Upper lobe of left lung (tissue), 6 donors: ENCODE results near the gene RELL1. TPM values are rescaled to one million over a fixed set of nuclear protein-coding genes. Genes with fewer than 3 reads are reported as not detected.

Source experiments
- ATAC-seq, 2 donors: fragments of 200-7000 bp; cut with Tn5 transposase; one replicate each; pipeline ENCODE4 v1.9.1; 2022; ENCODE audit warnings: mild to moderate bottlenecking in 2 of 2, moderate library complexity in 2 of 2; ENCODE audit not compliant: low FRiP score in 2 of 2
- DNase-seq, 2 donors: peaks; one replicate each; pipeline ENCODE4 v3.0.0-alpha.2; 2019 to 2020
- H3K27ac ChIP-seq, 4 donors: fragments of 200-600 bp; sonication (generic); one replicate each; pipeline ENCODE4 v1.5.1; 2016 to 2019
- H3K27me3 ChIP-seq, 4 donors: fragments of 200-600 bp; sonication (generic); one replicate each; pipeline ENCODE4 v1.5.1; 2017 to 2019
- H3K36me3 ChIP-seq, 4 donors: fragments of 200-600 bp; sonication (generic); one replicate each; pipeline ENCODE4 v1.5.1; 2016 to 2019
- H3K4me1 ChIP-seq, 4 donors: fragments of 200-600 bp; sonication (generic); one replicate each; pipeline ENCODE4 v1.5.1; 2018 to 2019
- H3K4me3 ChIP-seq, 4 donors: fragments of 200-600 bp; sonication (generic); one replicate each; pipeline ENCODE4 v1.5.1; 2017 to 2019; ENCODE audit warnings: mild to moderate bottlenecking in 2 of 4, moderate library complexity in 1 of 4
- H3K9me3 ChIP-seq, 4 donors: fragments of 200-600 bp; sonication (generic); one replicate each; pipeline ENCODE4 v1.5.1; 2018 to 2019
- EP300 ChIP-seq, 4 donors: sonication (generic); formaldehyde crosslinking; IDR thresholded peaks; one replicate each; pipeline ENCODE4 v1.5.1; 2017; ENCODE audit warnings: antibody characterized with exemption in 4 of 4, control low read depth in 2 of 4
- POLR2A ChIP-seq, 4 donors: fragments of 450-650 bp; IDR thresholded peaks; one replicate each; pipeline ENCODE4 v1.5.1; 2016 to 2017; ENCODE audit warnings: antibody characterized with exemption in 4 of 4, mild to moderate bottlenecking in 2 of 4
- POLR2AphosphoS5 ChIP-seq, 2 donors: sonication (generic); formaldehyde crosslinking; IDR thresholded peaks; one replicate each; pipeline ENCODE4 v1.5.1; 2017; ENCODE audit warnings: antibody characterized with exemption in 2 of 2
- WGBS, 2 donors: methylation state at CpG; one replicate each; pipeline ENCODE4 v1.1.5; 2017 to 2018; 5-methylcytosine and 5-hydroxymethylcytosine counted together
- total RNA-seq, 6 donors: library from RNA; depleted of rRNA in 4 of 6; stranded (reverse); fragments of >200 nt in 4 of 6; gene quantifications; one replicate each; pipeline versions ENCODE4 v1.1.0 to v1.2.1, GENCODE V29; 2016 to 2021
- TF ChIP-seq, protein P1 (sequence below), 6 experiments: fragments of 450-650 bp in 4 of 6; fragments of 200-600 bp in 2 of 6; sonication (generic) in 2 of 6; IDR thresholded peaks; one replicate each; pipeline ENCODE4 v1.5.1; 2016 to 2019; ENCODE audit warnings: antibody characterized with exemption in 6 of 6
- donor health status: DM: no; HTN: no; CAD: no; lungs with moderate emphysema.
- donor health status: DM: no; HTN: yes; CAD: no; lungs with severe emphysema.

RELL1 gene
- total RNA-seq, 6 donors from 2014 or later, result 21.2 to 58.8 (median 40.7) TPM

DNA sequence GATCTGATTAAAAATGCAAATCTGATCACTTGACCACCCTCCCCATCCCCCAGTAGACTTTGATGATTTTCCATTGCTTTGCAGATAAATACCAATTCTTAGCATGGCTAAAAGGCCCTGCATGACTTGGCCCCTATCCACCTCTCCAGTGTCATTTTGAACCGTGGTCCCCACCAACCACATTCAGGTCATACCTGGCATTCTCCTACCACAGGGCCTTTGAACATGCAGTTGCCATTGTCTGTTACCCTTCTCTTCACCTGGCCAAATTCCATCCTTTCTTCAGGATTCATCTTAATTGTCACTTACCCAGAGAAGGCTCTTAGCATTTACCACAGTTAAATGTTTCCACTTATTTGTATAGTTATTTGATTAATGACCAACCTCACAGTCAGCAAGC, 36.9 kb upstream of the RELL1 start:
- H3K4me3 ChIP-seq, result no peak overlapping the region
- TF ChIP-seq EP300 (IDR thresholded peaks at IDR 0.05), result no peak
- TF ChIP-seq POLR2A (IDR thresholded peaks at IDR 0.05), result no peak
- TF ChIP-seq, protein P1, sequence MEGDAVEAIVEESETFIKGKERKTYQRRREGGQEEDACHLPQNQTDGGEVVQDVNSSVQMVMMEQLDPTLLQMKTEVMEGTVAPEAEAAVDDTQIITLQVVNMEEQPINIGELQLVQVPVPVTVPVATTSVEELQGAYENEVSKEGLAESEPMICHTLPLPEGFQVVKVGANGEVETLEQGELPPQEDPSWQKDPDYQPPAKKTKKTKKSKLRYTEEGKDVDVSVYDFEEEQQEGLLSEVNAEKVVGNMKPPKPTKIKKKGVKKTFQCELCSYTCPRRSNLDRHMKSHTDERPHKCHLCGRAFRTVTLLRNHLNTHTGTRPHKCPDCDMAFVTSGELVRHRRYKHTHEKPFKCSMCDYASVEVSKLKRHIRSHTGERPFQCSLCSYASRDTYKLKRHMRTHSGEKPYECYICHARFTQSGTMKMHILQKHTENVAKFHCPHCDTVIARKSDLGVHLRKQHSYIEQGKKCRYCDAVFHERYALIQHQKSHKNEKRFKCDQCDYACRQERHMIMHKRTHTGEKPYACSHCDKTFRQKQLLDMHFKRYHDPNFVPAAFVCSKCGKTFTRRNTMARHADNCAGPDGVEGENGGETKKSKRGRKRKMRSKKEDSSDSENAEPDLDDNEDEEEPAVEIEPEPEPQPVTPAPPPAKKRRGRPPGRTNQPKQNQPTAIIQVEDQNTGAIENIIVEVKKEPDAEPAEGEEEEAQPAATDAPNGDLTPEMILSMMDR (IDR thresholded peaks at IDR 0.05), result no peak
- no peak for TF ChIP-seq POLR2AphosphoS5 (IDR thresholded peaks at IDR 0.05)
- WGBS, 2 donors, result 95 to 100% methylated on average over 1 of the region's 1 CpG

GRCh38 chr4:37721995-37722638, 35.9 kb upstream of the RELL1 start:
- 70 to 71% methylated on average over 4 of the region's 4 CpGs for WGBS, 2 donors
- H3K27ac ChIP-seq, result no peak overlapping the region
- TF ChIP-seq POLR2A (IDR thresholded peaks at IDR 0.05) (no peak), EP300 (IDR thresholded peaks at IDR 0.05) (no peak), POLR2AphosphoS5 (IDR thresholded peaks at IDR 0.05) (no peak)
- TF ChIP-seq, protein P1 (IDR thresholded peaks at IDR 0.05), result no peak
- DNase-seq (no peak), ATAC-seq (no peak)
- H3K9me3 ChIP-seq, result no peaks in the 10 kb centered on the region
- H3K36me3 ChIP-seq, result no peaks in the 10 kb centered on the region
- no peak overlapping the region for H3K4me3 ChIP-seq
- H3K4me1 ChIP-seq, result peaks cover 0 to 3% (median 0%) of the 10 kb centered on the region in 4 donors
- no peaks in the 10 kb centered on the region for H3K27me3 ChIP-seq

More for the DNA sequence above, 36.9 kb upstream of the RELL1 start:
- no peaks in the 10 kb centered on the region for H3K9me3 ChIP-seq
- DNase-seq (no peak), ATAC-seq (no peak)
- no peaks in the 10 kb centered on the region for H3K36me3 ChIP-seq
- no peak overlapping the region for H3K27ac ChIP-seq
- H3K4me1 ChIP-seq, result peaks cover 0 to 3% (median 0%) of the 10 kb centered on the region in 4 donors
- no peaks in the 10 kb centered on the region for H3K27me3 ChIP-seq

DNA sequence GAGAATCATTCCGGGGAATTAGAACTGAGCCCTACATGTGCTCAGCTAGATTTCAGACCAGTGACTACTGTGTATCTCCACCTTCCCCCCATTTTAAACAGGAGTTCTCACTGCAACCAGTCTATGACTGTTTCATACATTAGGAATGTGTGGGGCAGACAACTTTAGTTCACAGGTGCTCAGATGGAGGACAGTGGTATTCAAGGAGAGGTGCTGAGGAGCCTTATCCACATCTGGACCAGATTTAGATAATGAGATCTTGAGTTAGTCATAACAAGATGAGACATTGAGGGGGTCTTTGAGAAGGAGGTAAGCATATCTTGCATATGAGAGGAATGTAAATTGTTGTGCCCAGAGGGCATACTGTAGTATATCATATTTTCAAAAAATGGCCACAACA, 32.8 kb upstream of the RELL1 start:
- 89 to 90% methylated on average over 1 of the region's 1 CpG for WGBS, 2 donors
- TF ChIP-seq EP300 (IDR thresholded peaks at IDR 0.05) (no peak), POLR2A (IDR thresholded peaks at IDR 0.05) (no peak), POLR2AphosphoS5 (IDR thresholded peaks at IDR 0.05) (no peak)
- TF ChIP-seq, protein P1 (IDR thresholded peaks at IDR 0.05), result no peak
- no peak for DNase-seq

DNA sequence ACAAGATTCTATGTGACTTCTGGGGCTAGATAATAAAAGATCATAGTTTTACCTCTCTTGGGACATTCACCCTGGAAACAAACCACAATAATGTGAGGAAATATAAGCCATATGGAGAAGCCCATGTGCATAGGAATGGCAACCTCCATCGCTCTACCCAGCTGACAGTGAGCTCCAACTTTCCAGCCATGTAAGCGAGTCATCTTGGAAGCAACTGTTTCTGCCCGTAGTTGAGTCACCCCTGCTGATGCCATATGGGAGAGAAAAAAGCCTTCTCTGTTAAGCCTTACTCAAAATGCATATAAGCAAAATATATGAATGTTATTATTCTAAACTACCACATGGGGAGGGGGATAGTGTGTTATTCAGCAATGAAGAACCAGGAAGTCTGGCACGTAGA, 31.4 kb upstream of the RELL1 start:
- no peaks in the 10 kb centered on the region for H3K36me3 ChIP-seq
- H3K4me1 ChIP-seq, result peaks cover 0 to 3% (median 0%) of the 10 kb centered on the region in 4 donors
- ATAC-seq (no peak), DNase-seq (no peak)
- no peak overlapping the region for H3K4me3 ChIP-seq
- WGBS, 2 donors, result 66 to 73% methylated on average over 4 of the region's 4 CpGs
- no peak for TF ChIP-seq POLR2A (IDR thresholded peaks at IDR 0.05)
- TF ChIP-seq, protein P1 (IDR thresholded peaks at IDR 0.05), result no peak
- TF ChIP-seq EP300 (IDR thresholded peaks at IDR 0.05), result no peak
- no peak for TF ChIP-seq POLR2AphosphoS5 (IDR thresholded peaks at IDR 0.05)
- H3K27me3 ChIP-seq, result no peaks in the 10 kb centered on the region
- no peaks in the 10 kb centered on the region for H3K9me3 ChIP-seq
- no peak overlapping the region for H3K27ac ChIP-seq

More for the DNA sequence above, 32.8 kb upstream of the RELL1 start:
- Histone ChIP-seq H3K9me3 (no peaks in the 10 kb centered on the region), H3K4me1 (peaks cover 0 to 3% (median 0%) of the 10 kb centered on the region in 4 donors), H3K36me3 (no peaks in the 10 kb centered on the region), H3K27ac (no peak overlapping the region), H3K4me3 (no peak overlapping the region), H3K27me3 (no peaks in the 10 kb centered on the region)
- ATAC-seq, result no peak

DNA sequence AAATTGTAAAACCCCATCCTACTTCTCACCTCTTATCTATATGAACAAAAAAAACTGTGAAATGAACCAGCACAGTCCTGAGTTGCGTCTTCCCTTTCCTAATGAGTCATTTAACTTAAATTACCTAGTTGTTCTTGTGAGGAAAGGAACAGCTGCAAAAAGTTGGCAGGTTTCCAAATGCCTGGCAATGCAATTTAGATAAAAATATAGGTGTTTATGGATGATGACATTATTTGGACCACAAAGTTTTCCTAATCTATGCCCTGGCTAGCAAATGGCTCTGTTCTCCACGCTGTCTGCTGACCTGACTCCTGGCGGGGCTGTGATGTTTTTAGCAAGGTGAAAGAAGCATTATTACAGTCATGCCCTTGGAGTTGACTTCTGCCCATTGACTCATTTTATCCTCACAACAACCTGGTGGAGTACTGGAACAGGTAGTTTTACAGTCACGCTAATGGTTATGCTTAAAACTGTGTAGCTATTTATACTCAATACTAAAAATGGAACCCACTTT, 29.8 kb upstream of the RELL1 start:
- 78 to 84% methylated on average over 4 of the region's 4 CpGs for WGBS, 2 donors
- Histone ChIP-seq H3K27ac (no peak overlapping the region), H3K9me3 (no peaks in the 10 kb centered on the region), H3K36me3 (no peaks in the 10 kb centered on the region), H3K4me3 (no peak overlapping the region), H3K27me3 (no peaks in the 10 kb centered on the region), H3K4me1 (no peaks in the 10 kb centered on the region)
- TF ChIP-seq POLR2A (IDR thresholded peaks at IDR 0.05) (no peak), POLR2AphosphoS5 (IDR thresholded peaks at IDR 0.05) (no peak), EP300 (IDR thresholded peaks at IDR 0.05) (no peak)
- TF ChIP-seq, protein P1 (IDR thresholded peaks at IDR 0.05), result no peak
- ATAC-seq, result no peak
- DNase-seq, result no peak
